CD4-positive, alpha-beta T cell treated with Interleukin-21 for 1 hour (primary cell): ENCODE data around the gene FOXB1.
A peak's percentile ranks its signal among the peaks of the same experiment; 100 is the strongest.

ENCODE experiments used
- DNase-seq: peaks from one replicate; pipeline ENCODE4 v3.0.0-alpha.2; 2020

FOXB1 gene

GRCh38 chr15:60004009-60004845 is at the start of gene FOXB1:
Gene FOXB1, plus strand, starts transcription at chr15:60004311. Its CDS starts 653 bp downstream, at chr15:60004964.
- peak; percentile 24 for DNase-seq

GRCh38 chr15:59958288-59958687 is 45.8 kb upstream of the FOXB1 start:
- DNase-seq, result no peak

- DNase-seq, result no peak
Observed at GRCh38 chr15:59960318-59960717, 43.8 kb upstream of the FOXB1 start.

DNA sequence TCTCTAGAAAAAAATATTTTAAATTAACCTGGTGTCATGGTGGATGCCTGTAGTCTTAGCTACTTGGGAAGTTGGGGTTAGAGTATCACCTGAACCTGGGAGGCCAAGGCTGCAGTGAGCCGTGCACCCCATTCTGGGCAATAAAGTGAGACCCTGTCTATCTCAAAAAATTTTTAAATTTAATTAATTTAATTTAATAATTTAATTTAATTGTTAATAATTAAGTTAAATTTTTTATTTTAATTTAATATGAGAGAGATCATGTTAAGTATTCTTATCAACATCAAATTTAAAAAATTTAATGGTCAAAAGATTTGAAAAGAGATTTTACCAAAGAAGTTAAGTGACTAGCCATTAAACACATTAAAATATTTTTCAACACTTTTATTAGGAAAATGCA is 40.8 kb upstream of the FOXB1 start:
- no peak for DNase-seq

GRCh38 chr15:59963925-59964324 is 40.2 kb upstream of the FOXB1 start:
- no peak for DNase-seq

- DNase-seq, result no peak
Observed at GRCh38 chr15:59965741-59966140, 38.4 kb upstream of the FOXB1 start.

- no peak for DNase-seq
Observed at GRCh38 chr15:59966262-59966661, 37.8 kb upstream of the FOXB1 start.

DNA sequence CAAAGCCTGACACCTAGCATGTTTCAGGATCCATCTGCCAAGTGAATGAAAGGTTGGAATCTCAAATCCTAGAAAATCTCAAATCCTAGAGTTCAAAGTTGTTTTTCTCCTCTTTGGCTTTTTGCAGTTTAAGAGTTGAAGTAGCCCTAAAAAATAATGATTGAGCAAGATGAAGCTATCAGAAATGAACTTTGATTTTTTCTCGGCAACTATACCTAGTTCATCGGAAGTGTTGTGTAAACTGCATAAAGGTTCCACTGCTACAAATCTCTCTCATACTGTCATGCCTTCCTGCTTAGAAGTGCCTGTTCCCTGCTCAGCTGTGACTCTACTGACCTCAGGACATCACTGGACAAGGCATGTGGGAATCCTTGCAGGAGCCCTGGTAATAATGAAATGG is 35.8 kb upstream of the FOXB1 start:
- no peak for DNase-seq

GRCh38 chr15:59972241-59972640 is 31.9 kb upstream of the FOXB1 start:
- DNase-seq, result no peak

- peak; percentile 74 for DNase-seq
Observed at GRCh38 chr15:59976480-59977271, 27.4 kb upstream of the FOXB1 start.

DNA sequence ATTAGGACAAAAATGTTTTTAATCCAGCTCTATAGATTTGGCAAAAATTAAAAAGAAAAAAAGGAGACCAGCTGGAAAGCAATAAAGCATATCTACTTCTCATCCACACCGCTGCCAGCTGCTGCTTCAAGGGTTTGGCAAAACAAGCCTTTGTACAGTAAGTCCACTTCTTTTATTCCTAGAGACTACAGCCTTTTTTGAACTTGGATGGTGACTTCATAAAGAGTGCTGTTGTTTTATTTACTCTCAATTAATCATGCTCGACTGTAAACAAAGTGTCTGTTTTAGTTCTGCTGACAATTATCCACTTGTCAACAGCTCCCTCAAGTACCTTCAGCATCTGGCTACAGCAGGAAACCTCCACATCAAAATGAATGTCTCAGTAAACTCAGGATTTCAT is 12.3 kb upstream of the FOXB1 start:
- no peak for DNase-seq

- no peak for DNase-seq
Observed at GRCh38 chr15:59993041-59993750, 10.9 kb upstream of the FOXB1 start.

DNA sequence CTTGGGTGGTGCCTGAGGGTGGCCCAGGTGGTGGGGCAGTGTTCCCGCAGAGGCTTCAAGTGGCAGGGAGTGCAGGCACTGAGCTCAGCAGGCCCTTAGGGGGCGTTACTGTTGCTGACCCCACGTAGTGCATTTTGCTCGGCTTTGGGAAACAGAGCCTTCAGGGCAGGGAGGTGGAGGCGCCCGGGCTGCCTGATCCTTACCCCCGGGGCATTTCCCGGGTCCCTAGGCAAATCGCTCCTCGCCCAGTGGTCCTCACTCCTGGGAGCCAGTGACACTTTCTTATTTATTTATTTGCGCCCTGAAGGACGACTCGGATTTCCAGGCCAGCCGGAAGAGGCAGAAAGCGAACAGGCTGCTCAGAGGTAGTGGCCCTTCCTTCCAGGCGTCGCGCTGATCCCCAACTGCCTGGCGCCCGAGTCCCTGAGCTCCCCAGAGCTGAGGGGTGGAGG is 10.1 kb upstream of the FOXB1 start:
- no peak for DNase-seq

DNA sequence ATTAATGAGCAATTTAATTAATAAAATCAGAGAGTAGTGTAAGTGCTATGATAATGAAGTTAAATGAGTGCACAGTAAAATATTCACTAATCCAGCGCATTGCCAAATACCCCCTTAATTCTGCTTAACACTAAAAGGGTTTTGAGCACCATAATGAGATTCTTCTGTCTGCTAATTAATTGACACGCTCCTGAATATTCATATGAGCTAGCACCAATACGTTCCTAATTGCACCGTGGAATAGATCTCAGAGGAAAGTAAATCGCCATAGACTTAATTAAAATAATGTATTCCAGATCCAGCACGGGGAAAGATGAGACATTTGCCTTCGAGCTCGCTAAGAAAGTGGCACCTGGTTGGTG is 9.6 kb upstream of the FOXB1 start:
- no peak for DNase-seq

DNA sequence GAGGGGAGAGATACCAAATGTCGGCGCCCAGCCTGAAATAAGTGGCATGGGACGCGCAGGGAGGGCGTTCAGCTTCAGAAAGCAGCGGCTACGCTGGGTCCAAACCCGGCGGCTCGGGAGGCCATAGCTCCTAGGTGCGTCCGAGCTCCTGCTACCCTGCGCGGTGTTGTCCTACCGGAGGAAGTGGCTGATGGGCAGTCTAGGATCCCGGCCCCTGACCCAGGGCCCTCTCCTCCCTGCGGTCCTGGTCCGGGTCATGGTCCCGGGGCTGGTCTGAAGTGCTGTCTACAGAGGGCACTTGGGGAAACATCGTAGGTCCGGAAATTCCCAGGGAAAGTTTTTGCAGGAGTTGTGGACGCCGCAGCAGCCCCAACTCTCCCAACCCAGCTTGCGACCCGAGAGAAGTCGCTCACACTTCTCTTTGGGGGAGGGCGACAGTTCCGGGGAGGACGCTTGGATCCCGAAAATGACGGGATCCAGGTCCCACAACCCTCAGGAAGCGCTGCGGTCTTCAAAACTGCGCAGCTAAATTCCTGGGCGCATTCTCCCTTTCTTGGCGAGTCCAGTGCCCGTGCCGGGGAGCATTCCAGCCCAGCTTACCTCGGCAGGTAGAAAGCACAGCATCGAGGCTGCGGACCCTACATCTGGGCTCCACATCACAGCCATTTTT is 9.1 kb upstream of the FOXB1 start:
- DNase-seq, result peak; percentile 7

DNA sequence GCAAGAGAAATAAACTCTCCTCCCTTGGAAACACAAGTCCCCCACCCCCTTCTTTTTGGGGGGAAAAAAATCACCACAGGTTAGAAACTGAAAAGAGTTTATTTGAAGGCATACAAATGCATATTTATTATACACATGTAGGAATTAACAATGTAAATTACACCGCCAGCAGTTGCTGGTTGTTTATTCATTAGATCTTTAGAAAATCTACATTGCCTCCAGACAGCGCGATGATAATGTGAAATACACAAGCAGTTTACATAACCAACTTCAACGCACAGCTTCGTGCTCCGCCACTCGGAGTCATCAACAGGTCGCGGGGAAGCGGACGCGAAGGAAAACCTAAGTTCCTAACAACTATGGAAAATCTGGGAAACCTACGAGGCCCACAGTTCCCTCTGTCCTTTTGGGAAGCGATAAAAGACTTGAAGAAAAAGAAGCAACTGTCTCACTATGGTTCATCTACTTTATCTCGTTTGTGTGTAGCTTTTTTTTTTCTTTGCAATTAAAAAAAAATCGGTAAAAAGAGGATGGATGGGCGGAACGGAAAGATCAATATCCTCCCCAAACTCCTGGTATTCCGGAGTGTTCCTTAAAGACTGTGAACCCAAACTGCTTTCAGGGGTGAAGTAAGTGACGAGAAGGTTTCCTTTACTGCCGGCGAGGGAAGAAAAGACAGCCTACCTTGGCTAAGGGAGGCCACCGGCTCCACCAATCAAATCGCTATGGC is 8.4 kb upstream of the FOXB1 start:
- DNase-seq, result no peak

- DNase-seq, result no peak
Observed at GRCh38 chr15:59996298-59997041, 7.6 kb upstream of the FOXB1 start.

DNA sequence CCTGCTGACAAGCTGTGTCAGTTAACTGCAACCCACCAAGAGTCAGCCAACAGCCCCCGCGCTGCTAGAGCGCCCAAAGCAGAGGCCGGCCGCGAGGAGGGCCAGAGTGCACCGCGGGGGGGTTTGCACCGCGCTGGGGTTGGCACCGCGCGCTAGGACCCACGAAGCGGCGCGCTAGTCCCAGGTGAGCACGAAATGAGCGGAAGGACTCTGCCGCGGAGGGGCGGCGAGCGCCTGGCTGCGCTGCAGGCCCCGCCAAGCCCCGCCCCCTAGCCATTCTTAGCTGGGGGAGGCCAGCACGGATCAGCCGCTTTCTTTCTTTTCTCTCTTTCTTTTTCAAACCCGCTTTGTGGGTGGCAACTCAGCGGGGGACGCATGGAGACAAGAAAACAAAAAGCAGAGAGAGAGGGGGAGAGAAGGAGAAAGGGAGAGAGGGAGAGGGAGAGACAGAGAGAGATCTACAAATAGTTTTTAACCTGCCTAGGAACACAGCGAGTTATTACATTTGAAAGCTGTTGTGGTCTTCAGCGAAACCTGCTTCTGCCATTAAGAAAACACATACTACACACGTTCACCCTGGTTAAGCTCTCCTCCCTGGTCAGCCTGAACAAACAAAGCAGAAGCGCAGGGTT is 6.9 kb upstream of the FOXB1 start:
- DNase-seq, result peak; percentile 62

GRCh38 chr15:59998305-59998949 is 5.7 kb upstream of the FOXB1 start:
- DNase-seq, result no peak

GRCh38 chr15:59998950-59999611 is 5.0 kb upstream of the FOXB1 start:
- DNase-seq, result no peak
